Suprapubic skin (tissue), 4 donors: ENCODE data around the gene SYT12.

Experiments used
- EP300 ChIP-seq: sonication (generic); formaldehyde crosslinking; IDR thresholded peaks from one replicate; pipeline ENCODE4 v1.6.1; 2017; ENCODE audit warnings: antibody characterized with exemption
- POLR2A ChIP-seq, 2 donors: fragments of 450-650 bp; IDR thresholded peaks; one replicate each; pipeline ENCODE4 v1.6.1; 2017; ENCODE audit warnings: antibody characterized with exemption in 2 of 2, mild to moderate bottlenecking in 2 of 2, moderate library complexity in 2 of 2
- POLR2AphosphoS5 ChIP-seq, 3 donors: sonication (generic); formaldehyde crosslinking; IDR thresholded peaks; one replicate each; pipeline ENCODE4 v1.6.1; 2017; ENCODE audit warnings: antibody characterized with exemption in 3 of 3
- TF ChIP-seq, protein P1 (sequence below), 2 donors: fragments of 200-600 bp in 1 of 2; fragments of 450-650 bp in 1 of 2; sonication (generic) in 1 of 2; IDR thresholded peaks; one replicate each; pipeline ENCODE4 v1.5.1; 2016 to 2019; ENCODE audit warnings: antibody characterized with exemption in 2 of 2, mild to moderate bottlenecking in 1 of 2, moderate library complexity in 1 of 2

DNA sequence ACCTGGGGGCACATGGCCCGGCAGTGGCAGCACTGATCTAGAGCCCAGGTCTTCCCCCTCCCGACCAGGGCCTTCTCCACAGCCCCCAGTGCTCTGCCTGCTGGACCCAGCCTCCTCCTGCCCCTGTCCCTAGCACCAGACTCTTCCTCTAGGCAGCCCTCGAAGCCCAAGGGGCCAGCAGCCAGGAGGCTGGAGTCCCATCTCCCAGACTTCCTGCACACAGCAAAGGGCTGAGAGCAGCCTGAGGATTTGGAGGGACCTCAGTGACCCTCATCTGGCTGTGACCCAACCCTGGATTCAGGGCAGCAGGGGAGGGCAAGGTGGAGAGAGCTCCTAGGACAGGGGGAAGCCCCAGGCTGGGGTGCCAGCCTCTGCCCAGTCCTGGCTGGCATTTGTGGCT lies 36.7 kb downstream of the SYT12 start:
- no peak for TF ChIP-seq POLR2AphosphoS5 (IDR thresholded peaks at IDR 0.05)
- TF ChIP-seq, protein P1, sequence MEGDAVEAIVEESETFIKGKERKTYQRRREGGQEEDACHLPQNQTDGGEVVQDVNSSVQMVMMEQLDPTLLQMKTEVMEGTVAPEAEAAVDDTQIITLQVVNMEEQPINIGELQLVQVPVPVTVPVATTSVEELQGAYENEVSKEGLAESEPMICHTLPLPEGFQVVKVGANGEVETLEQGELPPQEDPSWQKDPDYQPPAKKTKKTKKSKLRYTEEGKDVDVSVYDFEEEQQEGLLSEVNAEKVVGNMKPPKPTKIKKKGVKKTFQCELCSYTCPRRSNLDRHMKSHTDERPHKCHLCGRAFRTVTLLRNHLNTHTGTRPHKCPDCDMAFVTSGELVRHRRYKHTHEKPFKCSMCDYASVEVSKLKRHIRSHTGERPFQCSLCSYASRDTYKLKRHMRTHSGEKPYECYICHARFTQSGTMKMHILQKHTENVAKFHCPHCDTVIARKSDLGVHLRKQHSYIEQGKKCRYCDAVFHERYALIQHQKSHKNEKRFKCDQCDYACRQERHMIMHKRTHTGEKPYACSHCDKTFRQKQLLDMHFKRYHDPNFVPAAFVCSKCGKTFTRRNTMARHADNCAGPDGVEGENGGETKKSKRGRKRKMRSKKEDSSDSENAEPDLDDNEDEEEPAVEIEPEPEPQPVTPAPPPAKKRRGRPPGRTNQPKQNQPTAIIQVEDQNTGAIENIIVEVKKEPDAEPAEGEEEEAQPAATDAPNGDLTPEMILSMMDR (IDR thresholded peaks at IDR 0.05) = no peak
- no peak for TF ChIP-seq POLR2A (IDR thresholded peaks at IDR 0.05)
- no peak for TF ChIP-seq EP300
